ENCODE results near the gene ARMS2.

The ARMS2 gene

DNA sequence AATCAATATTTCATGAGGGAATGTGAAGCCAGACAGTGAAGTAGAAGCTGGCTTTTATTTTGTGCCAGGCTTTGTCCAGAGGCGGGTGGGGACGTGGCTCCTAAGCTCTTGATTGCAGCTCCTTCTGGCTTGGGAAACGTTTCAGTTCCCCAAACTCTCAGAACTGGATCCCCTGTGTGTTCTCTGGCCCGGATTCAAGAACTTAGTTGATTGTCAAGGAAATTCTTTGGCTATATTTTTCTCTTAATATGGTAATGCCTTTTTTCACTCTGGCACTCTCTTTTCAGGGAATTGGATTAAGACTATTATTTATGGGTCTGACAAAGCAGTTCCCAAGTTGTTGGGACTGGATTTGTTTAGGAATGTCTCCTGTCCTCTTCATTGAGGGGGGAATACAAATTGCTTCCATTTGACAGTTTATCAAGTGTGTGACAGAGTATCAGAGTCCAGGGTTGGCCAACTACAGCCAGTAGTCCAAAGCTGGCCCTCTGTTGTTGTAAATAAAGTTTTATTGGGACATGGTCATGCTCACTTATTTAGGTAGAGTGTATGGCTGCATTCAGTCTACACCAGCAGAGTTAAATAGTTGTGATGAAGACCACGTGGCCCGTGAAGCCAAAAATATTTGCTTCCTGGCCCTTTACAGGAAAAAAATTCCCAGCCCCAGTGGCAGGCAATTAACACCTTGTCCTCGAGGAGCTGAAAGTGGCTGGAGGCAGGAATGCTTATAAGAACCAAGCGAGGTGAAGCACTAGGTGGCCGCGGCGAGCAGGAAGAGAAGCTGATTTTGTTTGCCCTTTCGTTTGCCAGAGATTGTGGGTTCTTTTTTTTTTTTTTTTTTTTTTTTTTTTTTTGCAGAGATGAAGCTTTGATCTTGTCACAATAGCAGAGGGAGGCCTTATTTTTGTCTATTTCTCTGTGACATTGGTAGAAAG lies 41.2 kb downstream of the ARMS2 start:
- DNase-seq = peak in 1 of 2 experiments; percentile 10

DNA sequence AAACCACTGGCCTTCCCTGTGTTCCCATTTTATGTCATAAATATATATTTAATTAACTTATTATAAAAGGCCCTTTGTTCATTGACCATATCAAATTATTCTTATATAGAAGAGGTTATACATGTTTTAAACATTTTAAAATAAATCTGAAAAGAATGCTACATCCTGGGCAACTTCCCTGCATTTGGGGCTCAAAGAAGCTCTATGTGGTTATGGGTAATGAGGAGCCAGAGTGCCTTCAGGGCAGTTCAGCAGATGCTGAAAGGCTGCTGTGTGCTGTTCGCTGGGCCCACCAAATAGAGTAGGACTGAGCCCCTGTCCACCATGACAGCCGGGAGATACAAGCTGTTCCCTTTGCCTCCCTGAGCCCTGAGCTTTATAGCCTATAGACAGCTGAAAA lies 42.8 kb downstream of the ARMS2 start:
- no peak for DNase-seq

DNA sequence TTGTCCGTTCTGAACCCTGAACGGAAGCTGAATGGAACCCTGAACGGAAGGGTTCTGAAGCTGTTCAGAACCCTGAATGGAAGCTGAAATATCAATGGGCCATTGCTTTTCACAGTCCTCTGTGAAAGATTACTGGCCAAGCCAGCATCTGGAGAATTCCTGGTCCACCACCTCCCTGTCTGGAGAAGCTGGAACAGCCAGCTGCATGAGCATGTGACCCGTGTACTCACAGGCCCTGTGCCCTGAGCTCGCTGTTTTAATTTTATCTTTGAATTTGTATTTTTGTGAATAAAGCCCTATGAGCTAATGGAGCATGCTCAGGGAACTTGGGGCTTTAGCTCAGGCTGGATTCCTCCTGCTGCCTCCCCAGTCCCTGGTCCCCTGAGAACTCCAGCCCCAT lies 44.1 kb downstream of the ARMS2 start:
- DNase-seq = no peak

DNA sequence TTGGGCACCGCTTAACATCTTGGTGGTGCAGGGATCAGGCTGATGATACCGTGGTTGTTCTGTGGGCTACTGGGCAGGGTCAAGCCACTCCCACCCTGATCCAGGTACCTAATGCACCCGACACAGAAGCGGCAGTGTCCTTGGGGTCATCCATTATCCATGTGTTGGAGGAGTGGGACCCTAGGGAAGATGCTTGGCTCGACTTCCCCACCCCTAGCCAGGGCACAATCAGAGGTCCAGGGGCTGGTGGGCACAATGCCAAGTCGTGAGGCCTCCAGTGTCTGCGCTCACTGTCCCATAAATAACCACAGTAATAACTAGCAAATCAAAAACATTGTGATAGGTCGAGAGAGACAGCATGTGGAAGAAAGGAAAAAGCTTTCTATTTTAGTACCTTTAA lies 44.6 kb downstream of the ARMS2 start:
- DNase-seq = no peak

DNA sequence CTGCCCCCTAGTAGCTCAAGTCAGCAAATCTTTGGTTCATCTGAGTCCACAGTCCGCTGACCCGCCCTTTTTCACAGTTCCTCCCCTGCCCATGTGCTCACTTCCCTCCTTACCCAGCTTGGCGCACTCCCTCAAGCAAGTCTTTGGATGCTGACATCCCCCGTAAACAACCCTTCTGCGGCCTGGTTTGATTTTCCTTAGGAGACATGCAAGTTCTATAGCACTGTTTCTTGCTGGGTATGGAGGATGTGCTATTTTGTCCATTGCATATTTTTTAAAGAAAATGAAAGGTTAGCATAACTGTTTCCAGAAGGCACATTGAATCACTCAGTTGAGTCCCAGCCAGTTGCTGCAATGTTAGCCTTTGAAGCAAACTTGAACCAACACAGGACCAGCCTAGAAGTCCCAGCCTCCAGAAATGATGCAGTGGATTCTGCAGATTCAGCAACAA lies 45.1 kb downstream of the ARMS2 start:
- DNase-seq = no peak

DNA sequence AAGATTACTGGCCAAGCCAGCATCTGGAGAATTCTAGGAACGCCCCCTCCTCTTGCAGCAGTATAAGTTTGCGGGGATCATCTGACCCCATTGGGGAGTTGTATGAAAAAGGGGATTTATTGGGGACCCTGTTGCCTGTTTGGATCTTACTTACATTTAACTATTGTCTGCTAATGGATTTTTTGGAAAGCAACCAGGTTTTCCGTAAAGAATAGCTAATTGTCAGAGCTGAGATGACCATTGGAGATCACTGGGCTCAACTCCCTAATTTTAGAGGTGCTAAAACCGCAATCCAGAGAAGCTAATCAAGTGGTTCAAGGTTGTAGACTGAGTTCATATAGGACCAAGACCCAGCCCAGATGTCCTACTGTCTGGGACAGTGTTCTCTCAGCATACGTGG lies 45.7 kb downstream of the ARMS2 start:
- DNase-seq = no peak

DNA sequence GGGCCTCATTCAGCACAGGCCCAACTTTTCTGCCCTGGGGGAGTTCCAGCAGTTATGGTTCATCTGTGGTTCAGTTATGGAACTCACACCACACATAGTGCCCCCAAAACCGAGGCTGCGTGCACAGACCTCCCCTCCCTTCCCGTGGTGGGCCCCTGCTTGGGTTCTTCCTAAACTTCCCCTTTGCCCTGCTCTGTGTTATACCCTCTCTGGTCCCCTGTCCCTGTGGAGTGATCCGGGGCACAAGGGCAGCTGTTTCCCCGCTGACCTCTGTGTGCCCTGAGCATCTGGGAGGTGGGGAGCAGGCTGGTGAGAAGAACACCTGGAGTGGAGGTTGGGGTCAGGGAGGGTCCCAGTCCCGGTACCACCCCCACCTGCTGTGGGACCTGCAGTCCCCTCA lies 46.3 kb downstream of the ARMS2 start:
- no peak for DNase-seq

DNA sequence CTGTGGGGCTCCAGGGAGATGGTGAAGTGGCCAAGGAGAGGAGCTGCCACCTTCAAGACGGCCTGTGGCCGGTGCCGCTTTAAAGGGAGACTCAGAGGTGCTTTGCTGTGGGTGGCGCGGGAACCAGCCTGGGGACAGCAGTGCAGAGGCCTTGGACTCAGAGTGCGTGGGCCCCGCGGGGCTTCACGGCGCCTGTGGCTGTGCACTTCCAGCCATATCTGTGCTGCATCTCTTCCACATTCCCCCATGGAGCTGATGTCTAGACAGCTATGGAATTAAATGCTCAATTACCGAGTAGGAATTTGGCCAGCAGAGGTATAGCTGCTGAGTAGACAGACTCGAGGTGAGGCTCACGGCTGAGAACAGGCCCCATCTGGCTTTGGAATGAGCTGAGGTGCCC lies 48.6 kb downstream of the ARMS2 start:
- DNase-seq = no peak

DNA sequence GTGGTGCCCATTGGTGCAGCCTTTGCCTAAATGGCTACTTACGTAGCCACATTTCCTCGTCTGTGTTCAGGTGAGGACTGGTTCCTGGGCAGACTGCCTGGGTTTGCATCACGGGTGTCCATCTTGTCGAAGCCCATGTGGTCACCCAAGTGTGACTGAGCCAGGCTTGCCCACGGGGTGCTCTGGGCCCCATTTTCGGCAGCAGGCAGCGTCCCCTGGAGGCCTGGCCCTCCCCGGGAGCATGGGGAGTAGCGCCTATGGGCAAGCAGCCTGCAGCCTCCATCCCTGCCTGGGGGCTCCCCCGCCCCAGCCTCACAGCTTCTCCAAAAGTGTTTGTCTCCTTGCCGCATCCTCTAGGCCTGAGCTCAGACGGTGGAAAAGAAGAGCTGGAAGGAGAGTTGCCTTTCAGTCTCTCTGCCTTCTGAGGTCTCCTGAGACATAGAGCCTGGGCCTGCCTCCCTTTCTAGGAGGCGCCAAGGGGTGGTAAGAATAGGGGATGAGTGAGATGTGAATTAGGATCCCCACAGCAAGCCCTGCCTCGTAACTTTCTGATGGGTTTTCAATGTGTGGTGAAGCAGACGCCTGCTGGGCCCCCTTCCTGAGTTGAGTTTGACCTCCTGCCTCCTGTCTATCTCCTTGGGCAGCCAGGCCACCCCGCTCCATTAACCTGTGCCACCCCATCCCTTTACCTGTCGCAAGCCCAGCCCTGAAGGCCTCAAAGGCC lies 49.6 kb downstream of the ARMS2 start:
- DNase-seq = no peak

DNA sequence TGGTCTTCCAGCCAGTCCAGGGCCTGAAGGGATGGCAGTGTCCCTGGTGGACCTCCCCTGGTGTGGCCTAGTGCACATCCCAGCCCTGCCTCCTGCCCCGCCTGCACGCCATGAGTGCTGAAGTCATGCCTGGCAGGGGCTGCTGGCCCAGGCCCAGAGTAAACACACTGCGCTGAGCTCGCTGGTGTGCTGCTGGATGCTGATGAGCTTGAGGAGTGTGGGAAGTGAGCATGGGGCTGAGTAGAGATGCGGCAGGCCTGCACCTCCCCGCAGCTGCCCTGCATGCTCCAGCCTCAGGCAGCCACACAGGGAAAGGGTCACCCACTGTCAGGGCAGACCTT lies 50.1 kb downstream of the ARMS2 start:
- DNase-seq = no peak

DNA sequence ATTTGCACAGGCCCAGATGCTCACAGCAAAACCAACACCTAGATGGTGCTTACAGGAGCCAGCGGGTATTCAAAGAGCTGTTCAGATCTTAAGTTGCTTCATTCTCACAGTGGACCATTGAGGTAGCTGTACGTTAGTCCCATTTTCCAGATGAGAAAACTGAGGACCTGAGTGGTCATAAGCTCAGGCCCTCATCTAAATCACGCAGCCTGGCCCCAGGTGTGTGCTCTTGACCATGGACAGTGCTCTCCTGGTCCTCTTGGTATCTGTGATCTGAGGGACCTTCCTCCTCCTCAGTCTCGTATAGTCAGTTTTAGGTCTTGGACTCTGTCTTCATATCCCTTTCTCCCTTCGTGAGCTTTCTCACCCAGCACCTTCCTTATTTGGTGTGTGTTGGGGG lies 50.6 kb downstream of the ARMS2 start:
- DNase-seq = no peak

DNA sequence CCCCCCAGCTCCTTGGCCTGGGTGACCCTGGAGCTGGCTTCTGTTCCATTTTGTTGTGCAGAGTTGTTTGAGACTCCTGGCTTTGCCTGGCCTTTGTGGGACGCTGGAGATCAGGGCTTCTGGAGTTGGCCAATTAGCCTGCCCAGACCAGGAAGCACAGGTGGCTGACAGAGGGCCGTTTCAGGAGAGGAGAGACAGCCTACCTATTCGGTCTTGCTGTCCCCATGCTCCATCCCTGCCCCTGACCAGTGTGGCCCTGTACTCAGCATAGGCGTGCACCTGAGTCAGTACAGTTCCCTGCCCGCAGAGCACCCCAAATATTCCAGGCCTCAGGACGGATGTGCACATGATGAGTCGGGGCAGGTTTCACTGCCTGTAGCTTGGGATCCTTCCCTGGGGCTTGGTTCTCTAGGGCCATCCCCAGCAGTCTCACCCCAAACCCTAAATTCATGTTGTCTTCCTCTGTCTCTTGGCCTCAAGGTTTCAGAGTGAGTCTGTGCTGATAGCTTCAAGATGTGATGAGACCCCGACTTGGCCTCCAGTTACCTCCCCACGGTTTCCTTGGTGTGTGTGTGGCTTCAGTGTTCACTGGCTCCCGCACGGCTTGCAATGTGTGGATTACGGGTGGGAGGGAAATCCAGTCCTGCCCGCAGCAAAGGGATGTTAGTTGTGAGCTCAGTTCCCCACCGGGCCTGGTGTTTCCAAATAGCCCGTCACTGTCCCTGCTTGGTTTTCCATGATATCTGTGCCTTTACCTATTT lies 51.6 kb downstream of the ARMS2 start:
- DNase-seq = no peak

All from activated CD4-positive, alpha-beta T cell treated with anti-CD3 and anti-CD28 coated beads, Interleukin-2, amount 50 U/mL, for 48 hours (primary cell).